NCI-H2171 (cell line): ENCODE data around the gene CACNB1.

Source experiments
- DNase-seq: peaks from one replicate; lab custom pipeline; 2025; lab: John Stamatoyannopoulos, UW

Gene CACNB1

GRCh38 chr17:39225959-39226683, 28.7 kb upstream of the CACNB1 start:
- DNase-seq = peak; percentile 97

DNA sequence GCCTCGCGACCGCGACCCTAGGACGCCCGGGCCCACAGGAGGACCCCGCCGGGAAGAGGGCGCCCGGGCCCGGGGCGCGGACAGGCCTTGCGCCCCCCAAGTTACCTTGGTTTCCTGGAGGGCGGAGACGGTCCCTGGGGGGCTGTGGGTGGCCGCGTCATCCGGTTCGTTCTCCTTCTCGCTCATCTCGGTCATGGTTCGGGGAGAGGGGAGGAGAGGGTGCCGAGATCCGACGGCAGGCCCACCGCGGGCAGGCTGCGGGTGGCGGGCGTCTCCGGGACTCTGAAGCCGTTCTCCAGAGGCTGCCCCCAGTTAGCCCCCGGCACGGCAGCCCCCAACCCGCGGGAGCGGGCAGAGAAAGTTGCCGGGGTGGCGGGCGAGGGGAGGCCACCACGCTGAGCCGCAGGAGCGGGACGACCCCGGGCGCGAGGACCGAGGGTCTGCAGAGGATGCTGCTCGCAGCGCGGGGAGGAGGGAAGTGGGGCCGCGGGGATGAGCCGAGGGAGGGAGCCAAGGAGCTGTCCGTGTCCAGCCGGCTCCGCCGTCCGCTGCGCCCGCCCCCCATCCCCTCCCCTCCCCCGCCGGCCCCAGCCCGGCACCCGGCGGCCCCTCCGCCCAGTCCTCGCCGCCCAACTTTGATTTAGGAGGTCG, 28.0 kb upstream of the CACNB1 start, which contains the start of gene STAC2:
STAC2 (minus strand) TSS at position 638 of the 651 bp plus-strand sequence; CDS start at position 195, 443 bp downstream.
- DNase-seq = no peak

GRCh38 chr17:39224778-39225307, 27.4 kb upstream of the CACNB1 start:
- no peak for DNase-seq

GRCh38 chr17:39223907-39224777, 26.7 kb upstream of the CACNB1 start:
- DNase-seq = no peak

DNA sequence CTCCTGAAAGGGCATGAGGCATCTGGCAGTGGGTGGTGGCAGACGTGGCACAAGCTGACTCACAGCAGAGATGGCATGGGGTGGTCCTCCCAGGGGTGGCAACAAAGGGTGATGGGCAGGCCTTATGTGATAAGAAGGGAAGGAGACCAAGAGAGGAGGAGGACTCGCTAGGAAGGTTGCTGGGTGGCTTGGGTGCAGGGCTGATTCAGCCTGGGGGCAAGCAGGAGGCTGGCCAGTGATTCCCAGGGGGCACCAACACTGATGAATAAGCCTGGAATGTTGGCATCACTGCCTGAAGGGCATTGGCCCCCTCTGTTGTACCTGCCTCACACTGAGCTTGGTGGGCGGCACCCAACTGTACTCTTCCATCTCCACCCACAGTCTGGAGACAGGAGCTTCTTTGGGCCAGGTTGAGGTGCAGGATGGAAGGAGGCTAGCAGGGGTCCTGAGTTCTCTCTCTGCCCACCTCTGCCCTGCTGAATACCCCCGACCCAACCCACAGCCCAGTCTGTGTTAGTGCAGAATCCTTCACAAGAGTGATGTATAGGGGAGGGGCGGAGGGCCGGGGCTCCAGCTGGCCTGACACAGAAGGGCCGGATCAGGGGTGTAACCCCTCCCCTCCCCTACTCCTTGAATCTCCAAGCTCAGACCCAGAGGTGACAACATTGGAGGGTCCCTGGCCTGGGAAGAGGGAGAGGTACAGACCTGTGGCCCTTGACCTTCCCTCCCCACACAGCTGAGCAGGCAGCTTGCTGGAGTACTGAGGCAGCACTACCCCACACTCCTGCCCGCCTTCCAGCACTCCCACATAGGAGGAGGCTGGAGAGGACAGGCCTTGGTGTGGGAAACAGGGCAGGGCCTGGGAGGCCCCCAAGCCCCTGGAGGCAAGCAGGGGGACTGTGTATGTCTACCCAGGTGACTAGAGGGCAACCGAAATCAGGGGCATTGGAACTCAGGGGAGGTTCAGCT, 25.7 kb upstream of the CACNB1 start:
- no peak for DNase-seq

GRCh38 chr17:39222151-39222550, 24.7 kb upstream of the CACNB1 start:
- DNase-seq = no peak

- DNase-seq = no peak
Observed at GRCh38 chr17:39221572-39221971, 24.1 kb upstream of the CACNB1 start.

- DNase-seq = no peak
Observed at GRCh38 chr17:39219647-39220154, 22.2 kb upstream of the CACNB1 start.

DNA sequence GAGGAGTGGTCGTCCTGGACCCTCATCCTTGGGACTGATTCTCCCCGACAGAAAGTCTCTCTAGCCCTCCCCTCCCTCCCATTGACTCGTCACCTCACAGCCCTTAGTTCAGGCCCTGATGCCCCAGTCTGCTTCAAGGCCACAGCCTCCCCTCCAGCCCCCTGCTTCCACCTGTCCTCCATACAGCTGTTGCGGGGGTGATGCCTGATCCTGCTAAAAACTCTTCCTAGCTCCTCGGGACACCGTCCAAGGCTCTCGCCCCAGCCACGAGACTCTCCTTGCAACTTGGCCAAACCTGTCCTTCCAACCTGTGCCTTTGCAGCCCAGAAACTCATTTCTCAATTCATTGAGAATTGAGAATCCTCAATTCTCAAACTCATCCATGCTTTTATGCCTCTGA, 21.4 kb upstream of the CACNB1 start:
- DNase-seq = no peak

DNA sequence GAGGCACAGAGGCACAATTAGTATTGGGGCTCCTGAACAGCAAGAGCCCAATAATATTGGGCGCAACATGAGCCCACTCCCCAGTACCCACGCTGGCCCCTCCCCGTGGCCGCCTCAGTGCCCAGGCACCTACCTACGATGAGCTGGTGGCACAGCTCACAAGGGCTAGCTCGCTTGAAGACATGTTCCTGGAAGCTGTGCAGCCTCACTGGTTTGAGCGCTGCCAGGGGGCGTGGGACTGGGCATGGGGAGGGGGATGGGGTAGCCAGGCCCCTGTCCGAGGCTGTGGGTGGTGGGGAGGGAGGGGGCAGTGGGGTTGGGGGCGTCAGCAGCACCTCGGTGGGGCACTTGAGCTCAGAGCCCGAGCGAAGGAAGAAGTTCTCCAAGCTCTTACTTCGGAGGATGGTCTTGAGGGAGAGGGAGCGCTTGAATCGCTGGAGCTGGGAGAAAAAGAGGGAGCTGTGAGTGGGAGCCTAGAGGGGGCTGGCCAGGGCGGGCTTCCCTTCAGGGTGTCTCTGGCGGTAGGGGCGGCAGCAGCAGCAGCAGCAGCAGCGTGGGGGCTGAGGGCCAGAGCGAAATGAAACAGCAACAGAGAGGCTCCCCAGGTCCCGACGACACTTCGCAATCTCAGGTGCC, 20.4 kb upstream of the CACNB1 start:
- no peak for DNase-seq

DNA sequence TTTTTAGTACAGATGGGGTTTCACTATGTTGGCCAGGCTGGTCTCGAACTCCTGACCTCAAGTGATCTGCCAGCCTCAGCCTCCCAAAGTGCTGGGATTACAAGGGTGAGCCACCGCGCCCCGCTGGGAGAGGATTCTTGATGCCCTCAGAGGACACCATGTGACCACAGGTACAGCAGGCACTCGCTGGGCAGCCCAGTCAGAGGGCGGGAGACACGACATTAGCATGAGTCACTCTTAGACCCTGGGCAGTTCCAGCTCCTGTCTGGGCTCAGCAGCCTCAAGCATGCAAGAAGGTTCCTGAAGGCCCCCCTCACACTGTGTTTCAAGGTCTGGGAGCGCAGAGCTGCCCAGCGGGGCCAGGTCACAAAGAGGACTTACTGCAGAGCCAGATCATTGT, 16.4 kb upstream of the CACNB1 start:
- DNase-seq = no peak

- peak; percentile 37 for DNase-seq
Observed at GRCh38 chr17:39212841-39213480, 15.5 kb upstream of the CACNB1 start.

DNA sequence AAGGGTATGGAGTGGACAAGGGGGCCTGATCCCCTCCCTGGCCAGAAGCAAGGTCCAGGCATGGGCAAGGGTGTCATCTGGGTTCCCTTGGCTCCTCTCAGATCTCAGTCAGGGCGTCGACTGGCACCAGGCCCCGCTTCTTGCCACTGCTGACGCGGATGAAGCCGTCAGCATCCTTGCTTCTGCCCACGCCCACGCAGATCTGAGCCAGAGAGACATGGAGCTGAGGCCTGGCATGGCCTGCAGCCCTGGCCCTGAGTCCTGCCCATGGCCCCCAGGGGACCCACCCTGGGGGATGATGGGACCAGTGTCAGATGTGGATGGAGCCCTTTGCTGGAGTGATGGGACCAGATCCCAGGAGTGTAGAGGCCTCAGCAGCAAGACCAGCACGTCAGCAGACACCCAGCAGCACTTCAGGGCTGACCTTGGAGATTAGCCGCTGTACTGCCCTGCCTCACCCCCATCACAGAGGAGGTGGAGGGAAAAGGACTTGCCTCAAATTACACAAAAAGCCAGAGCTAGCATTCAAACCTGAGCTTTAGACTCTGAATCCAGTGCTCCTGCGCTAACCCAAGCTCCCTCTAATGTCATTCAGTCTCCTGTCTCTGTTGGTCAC, 14.8 kb upstream of the CACNB1 start:
- DNase-seq = no peak

GRCh38 chr17:39210093-39210434, 12.6 kb upstream of the CACNB1 start:
- DNase-seq = no peak

DNA sequence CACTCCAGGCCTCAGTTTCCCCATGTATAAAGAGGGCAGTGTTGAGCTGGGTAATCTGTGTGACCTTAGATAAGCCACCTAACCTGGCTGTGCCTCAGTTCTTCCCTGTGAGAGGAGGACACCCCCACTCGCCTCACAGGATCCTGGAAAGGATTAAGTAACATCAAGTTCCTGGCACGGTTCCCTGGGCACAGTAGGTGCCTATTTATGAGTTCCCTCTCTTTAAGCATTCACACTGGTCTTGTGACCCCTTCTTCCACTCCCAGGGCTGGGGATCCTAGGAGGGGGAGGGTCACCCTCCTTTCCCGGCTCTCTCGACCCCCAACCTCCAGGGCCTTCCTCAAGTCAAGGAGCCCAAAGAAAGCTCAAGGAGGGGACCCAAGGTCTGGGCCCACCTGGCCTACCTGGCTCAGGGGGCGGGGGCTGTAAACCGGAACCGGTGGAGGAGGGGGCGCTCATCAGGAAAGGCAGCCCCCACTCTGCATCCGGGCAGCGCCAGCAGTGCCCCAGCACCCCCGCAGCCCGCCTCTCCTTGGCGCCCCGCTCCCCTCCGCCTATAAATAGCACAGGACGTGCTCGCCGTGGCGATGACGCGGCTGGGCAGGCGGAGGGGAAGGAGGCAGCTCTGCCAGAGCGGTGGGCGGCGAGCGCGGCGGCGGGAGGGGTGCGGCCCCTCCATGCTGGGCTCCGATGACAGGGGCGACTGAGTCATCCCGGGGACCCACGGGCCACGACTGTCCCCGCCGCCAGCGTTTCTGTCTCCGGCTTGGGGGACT, 12.0 kb upstream of the CACNB1 start:
- DNase-seq = peak; percentile 48

DNA sequence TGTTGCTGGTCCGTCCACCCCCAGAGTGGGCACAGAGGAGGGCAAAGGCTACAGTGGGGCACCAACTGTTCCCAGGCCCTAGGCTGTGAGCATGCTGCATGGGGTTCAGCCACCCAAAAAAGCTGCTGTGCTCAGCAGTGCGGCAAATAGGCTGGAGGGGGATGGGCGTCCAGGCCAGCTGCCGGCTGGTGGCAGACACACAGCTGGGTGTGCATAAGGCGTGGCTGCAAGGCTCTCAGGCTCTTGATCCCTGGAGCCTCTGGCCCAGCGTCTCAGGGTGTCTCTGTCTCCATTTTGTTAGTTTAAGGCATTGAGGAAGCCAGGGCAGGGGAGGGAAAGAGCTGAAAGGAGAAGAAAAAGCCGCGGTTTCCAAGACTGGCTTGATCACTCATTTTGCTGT, 11.4 kb upstream of the CACNB1 start:
- peak; percentile 90 for DNase-seq

DNA sequence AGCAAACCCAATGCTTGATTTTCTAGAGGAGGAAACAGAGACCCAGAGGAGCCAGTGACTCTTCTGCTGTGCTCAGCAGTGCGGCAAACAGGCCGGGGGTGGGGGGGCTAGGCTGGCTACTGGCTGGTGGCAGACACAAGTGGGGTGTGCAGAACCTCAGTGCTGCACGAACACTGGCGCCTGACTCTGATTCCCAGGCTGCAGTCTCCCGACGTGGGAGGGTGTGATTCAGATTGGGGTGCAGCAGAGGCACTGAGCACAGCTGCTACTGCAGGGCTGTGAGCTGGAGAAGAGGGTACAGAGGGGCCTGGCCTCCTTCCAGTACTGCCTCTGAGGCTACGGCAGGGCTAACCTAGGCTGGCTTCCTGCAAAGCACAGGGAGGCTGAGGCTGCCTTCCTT, 10.7 kb upstream of the CACNB1 start:
- DNase-seq = peak; percentile 37

DNA sequence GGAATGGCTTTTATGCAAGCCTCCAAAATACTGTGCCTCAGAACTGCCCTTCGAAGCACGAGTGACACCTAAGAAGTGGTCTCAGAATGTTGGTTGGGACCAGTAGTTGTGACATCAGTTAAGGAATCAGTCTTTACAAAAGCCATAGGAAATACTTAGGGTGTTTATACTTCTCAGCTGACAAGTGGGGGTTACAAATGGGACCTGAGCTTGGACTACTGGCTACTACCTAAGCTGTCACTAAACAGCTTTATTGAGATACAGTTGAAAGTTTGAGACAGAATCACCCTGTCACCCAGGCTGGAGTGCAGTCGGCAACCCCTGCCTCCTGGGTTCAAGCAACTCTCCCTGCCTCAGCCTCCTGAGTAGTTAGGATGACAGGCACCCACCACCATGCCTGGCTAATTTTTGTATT, 7.7 kb upstream of the CACNB1 start:
- no peak for DNase-seq

DNA sequence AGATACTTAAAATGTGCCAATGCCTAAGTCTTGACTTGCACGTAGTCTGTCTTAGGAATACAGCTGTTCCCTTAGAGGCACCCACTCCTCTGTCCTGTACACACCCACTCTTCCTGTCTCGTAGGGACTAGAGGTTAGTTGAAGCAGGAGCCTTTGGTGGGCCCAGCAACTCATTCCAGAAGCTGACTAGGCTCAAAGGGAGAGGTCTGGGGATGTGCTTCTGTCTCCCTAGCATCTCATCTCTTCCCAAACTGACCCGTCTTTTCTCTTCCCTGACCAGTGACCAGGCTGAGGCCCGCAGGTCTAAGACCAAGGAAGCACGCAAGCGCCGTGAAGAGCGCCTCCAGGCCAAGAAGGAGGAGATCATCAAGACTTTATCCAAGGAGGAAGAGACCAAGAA, 6.8 kb upstream of the CACNB1 start:
- no peak for DNase-seq
